CD4-positive, alpha-beta T cell treated with Interferon alpha-2 for 1 hour (primary cell): ENCODE data around the gene EHMT2.
"Not testable (repeated sequence)": the region's sequence is repeated elsewhere in the genome, so short reads cannot be mapped to it uniquely, and the experiment has no call there.

Experiments used
- DNase-seq, 2 donors: peaks; one replicate each; pipeline ENCODE4 v3.0.0-alpha.2; 2020 to 2022

The EHMT2 gene

DNA sequence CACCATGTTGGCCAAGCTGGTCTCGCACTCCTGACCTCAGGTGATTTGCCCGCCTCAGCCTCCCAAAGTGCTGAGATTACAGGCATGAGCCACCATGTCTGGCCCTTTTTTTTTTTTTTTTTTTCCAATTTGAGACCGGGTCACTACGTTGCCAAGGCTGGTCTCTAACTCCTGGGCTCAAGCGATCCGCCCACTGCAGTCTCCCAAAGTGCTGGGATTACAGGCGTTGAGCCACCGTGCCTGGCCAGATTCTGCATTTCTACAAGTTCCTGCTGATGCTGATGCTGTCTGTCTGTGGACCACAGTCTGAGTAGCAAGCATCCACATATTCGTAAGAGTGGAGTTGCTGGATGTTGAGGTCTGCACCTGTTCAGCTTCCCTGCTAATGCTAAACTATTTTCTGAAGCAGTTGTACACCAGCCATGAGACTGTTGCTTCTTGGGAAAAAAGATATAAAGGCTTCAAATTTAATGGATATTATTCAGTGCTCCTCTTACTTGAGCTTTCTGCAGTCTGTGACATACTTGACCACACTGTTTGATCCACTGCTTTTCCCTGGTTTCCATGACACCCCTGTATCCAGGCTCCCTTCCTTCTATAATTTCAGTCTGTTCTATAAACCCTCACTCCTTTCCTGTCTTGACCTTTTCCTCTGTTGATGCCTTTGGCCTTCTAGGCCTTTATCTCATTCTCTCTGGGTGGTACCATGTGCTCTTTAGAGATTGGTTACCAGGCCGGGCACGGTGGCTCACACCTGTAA, 14.5 kb upstream of the EHMT2 start:
- DNase-seq: no peak

DNA sequence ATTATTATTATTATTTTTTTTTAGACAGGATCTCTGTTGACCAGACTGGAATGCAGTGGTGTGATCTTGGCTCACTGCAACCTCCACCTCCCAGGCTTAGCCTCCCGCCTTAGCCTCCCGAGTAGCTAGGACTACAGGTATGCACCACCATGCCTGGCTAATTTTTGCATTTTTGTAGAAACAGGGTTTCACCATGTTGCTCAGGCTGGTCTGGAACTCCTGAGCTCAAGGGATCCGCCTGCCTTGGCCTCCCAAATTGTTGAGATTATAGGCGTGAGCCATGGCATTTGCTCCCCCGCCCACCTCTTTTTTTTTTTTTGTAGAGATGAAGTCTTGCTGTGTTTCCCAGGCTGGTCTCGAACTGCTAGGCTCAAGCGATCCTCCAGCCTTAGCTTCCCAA, 11.8 kb upstream of the EHMT2 start:
- DNase-seq: not testable (repeated sequence)

DNA sequence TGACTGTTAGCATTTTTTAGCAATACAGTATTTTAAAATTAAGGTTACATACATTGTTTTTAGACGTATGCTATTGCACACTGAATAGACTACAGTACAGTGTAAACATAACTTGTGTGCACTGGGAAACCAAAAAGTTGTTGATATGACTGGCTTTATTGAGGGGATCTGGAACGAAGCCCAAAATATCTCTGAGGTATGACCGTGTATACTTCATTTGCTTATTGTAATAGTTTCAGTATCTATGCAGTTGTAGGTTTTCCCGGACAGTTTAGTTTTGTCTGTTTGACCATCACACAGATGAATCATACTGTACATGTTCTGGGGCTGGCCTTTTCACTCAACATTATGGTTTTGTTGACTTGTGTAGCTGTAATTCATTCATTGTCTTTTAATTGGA, 11.3 kb upstream of the EHMT2 start:
- no peak for DNase-seq

DNA sequence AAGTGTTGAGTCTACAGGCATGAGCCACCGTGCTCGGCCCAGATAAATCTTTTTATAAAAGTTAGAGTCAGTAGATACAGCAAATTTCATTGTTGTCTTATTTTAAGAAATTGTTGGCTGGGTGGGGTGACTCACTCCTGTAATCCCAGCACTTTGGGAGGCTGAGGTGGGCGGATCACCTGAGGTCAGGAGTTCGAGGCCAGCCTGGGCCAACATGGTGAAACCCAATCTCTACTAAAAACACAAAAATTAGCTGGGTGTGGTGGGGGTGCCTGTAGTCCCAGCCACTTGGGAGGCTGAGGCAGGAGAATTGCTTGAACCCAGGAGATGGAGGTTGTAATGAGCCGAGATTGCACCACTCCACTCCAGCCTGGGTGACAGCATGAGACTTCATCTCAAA, 10.8 kb upstream of the EHMT2 start:
- DNase-seq: not testable (repeated sequence)

DNA sequence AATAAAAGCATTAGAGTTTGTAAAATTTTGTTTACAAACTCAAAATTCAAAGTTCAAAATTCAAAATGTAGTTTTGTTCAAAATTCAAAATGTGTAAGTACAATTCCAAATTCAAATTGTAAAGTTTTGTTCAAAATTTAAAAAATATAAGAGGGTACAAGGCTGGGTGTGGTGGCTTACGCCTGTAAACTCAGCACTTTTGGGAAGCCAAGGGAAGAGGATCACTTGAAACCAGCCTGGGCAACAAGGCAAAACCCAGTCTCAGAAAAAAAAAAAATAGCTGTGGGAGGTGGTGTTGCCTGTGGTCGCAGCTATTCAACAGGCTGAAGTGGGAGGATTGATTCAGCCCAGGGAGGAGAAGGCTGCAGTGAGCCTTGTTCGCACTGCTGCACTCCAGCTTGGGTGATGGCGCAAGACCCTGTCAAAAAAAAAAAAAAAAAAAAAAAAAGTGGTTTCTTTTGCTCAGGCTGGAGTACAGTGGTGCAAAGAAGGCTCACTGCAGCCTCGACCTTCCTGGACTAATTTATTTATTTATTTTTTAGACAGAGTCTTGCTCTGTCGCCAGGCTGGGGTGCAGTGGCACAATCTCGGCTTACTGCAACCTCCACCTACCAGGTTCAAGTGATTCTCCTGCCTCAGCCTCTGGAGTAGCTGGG, 9.8 kb upstream of the EHMT2 start:
- DNase-seq: no peak

DNA sequence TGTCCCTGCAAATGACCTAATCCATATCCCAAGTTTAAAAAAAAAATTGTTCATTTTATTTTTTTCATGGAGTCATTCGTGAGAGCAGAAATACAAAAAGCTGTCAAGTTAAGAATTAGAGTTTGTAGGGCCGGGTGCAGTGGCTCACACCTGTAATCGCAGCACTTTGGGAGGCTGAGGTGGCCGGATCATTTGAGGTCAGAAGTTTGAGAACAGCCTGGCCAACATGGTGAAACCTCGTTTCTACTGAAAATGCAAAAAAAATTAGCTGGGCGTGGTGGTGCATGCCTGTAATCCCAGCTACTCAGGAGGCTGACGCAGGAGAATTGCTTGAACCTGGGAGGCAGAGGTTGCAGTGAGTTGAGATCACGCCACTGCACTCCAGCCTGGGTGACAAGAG, 9.2 kb upstream of the EHMT2 start:
- DNase-seq: not testable (repeated sequence)

DNA sequence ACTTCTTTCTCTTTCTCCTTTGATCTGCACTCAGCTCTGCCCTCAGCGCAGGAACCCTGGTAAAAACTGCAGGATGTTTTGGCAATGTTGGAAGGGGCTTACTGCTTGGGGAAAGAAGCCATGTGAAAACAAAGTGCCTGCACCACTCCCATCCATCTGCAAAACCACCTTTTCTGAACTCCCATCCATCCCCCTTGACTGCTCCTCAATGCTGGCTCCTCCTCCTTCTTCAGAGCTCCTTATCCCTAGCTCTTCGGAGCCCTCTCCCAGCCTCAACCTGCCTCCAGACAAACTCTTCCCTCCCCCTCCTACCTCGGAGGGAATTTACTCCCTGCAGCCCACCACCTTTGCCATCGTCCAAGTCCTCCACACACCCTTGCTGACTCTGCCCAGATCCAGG, 8.6 kb upstream of the EHMT2 start:
- DNase-seq: no peak

DNA sequence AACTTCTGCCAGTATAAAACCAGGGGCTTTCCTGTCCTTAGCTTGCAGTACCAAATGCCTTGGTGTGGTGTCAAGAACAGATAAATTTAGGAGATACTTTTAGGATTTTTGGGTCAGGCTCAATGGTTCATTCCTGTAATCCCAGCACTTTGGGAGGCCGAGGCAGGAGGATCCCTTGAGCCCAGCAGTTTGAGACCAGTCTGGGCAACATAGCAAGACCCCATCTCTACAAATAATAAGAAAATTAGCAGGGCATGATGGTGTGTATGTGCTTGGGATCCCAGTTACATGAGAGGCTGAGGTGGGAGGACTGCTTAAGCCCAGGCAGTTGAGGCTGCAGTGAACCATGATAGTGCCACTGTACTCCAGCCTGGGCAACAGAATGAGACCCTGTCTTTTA, 7.5 kb upstream of the EHMT2 start:
- no peak for DNase-seq

DNA sequence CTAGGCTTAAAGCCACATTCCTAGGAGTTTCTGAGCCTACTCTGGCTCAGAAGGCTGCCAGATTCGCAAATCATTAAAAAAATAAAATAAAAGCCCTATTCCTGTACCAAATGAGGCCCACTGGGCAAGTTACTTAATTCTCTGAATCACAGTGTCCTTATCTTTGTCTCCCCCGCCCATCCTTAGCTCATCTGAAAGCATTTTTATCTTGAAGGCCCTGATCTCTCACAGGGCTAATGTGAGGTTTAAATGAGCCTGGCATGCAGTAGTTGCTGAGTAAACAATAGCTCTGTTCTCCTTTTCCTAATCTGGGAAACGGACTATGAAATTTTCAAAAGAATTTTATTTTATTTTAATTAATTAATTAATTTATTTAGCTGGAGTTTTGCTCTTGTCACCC, 6.5 kb upstream of the EHMT2 start:
- no peak for DNase-seq

DNA sequence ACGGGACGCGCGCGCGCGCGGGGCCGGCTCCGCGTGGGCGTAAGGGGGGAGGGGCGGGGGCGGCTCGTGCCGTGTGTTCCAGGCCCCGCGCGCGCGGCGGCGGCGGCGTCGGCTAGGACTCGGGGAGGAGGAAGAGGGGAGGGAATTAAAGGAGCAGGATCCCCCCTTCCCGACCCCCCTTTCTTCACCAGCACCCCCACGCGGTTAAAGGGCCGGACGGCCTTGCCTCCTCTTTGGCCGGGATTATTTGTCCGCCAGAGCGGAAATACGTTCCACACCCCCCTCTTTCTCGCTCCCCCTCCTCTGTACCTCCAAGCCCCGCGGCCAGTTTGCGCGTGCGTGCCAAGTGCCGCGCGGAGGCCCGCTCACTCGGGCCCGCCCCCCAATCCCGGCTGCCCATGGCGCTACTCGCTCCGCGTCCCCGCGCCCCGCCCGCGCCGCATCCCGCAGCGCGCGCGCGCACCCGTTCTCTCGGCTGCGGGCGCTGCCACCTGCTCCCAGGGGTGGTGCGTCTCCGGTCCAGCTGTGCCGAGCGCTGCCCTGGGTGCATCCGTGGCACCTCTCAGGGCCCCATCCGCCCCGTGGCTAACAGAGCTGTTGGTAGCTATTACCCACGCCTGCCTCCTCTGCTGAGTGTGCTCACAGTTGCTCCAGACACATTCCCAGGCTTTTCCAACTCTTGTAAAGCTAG, 4.6 kb upstream of the EHMT2 start, which contains the start of gene ZBTB12:
Gene ZBTB12, minus strand, starts transcription at position 134 of the 691 bp plus-strand sequence. CDS start 781 bp downstream, outside the sequence.
- DNase-seq: peak; percentile 89 to 91

DNA sequence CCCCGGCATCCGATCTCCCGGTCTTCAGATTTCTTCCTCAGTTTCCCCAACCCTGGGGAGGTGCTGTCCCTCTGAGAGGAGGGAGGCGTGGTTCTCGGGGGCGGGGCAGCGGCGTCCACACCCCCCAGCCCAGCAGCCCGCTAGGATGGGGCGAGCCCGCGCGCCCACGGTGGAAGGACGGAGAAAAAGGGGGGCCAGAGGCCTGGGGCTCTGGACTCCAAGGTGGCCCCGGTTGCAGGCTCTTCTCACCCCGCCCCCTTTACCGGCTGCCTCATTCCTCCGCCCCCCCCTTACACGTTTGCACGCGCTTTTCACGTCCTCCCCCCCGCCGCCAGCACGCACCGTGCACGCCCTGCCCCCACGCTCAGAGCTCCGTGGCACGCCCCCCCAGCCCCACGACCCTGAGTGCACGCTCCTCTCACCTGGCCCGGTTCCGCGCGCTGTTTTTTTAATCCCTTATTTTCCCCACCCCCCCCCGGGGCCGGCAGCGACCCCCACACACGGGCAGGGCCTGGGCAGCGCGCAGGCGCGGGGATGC, 4.0 kb upstream of the EHMT2 start:
- peak; percentile 59 to 66 for DNase-seq

DNA sequence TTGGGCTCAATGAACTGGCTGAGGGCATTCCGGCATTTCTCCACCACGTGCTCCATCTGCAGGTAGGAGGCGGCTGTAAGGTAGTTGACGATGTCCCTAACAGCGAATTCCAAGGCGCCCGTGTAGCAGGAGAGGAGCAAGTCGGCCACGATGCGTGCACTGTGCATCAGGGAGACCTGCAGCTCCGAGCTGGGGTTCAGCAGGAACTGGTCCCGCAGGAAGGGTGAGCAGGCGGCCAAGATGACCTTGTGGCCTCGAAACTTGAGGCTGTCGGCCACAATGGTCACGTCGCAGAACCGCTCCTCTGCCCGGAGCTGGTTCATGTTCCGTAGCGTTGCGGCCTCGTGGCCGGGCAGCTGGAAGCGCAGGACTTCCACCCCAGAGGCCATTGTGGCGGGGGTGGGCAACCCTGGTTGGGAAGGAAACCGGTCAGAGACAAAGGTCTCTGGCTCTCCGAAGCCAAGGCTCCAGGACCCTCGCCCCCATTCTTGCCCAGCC, 3.5 kb upstream of the EHMT2 start:
- DNase-seq: no peak

DNA sequence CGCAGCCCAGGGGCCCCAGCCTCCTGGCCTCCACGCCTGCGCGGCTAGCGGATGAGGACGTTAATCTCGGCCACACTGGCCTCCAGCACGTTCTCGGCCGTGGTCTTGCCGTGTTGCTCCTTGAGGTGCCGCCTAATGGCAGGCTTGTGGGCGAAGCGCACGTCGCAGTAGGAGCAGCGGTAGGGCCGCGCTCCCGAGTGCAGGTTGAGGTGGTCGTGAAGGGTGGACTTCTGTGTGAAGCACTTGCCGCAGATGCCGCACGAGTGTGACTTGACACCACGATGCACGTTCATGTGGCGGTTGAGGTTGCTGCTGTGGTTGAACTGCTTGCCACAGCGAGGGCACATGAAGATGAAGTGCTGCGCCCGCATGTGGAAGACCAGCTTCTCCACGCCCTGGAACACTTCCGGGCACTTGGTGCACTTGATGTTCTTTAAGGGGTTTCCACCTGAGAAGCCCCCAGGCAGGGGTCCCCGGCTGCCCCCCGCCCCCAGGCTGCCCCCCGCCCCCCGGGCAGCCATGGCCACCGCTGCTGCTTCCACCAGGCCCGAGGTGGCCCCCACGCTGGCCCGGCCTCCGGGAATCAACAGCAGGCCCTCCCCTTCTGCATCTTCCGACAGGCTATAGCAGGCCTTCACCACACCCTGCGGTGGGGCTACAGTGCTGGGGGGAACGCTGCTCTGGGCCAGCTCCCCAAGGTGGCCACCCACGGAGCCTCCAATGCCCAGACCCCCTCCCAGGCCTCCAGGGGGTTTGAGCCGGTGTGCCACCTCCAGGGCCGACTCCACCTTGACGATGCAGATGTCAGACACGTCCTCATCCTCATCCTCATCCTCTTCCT, 2.6 kb upstream of the EHMT2 start:
- peak in 1 of 2 donors; percentile 29 for DNase-seq

DNA sequence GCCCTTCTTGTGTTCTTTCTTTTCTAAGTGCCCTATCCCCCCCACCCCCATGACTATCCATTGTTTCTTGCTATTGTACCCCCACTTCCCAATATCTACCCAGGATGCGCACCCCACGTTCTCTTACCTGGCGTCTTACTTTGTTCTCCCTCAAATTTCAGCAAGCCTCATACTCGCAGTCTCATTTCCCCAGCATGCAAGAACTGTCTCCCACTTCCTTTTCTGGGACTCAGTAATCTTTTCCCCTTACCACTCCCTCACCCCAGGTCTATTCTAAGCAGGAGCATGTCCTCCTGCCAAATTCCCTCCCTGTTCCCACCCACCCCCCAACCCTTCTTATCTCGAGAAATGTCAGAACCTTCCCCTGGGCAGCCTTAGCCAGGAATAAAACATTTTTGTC, 1.7 kb upstream of the EHMT2 start:
- no peak for DNase-seq

DNA sequence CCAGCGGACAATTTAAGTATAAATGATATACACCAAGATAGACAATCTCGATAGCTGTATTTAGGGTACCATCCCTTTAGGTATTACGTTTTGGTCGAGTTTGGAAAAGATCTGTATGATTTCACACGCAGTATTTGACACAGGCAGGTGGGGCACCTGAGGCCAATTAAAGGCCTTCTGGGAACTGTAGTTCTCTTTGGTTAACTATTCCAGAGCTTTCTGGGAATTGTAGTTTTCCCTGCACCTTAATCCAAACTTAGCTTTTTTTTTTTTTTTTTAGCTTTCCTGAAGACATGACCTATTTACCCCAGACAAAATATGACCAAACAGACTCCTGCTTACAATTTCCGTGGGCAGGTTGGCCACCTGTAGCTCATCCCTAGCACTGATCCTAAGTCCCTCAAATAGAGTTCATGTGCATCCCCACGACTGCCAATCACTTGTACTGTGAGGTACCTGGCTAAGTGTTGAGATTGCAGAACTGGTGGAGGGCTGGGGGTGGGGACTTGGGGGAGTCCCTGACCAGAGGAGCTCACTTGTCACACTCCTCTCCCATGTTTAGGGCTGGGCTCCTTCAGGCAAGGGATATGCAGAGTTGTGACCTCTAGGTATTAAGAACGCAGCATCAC, 999 bp upstream of the EHMT2 start:
- DNase-seq: peak; percentile 37 to 76

DNA sequence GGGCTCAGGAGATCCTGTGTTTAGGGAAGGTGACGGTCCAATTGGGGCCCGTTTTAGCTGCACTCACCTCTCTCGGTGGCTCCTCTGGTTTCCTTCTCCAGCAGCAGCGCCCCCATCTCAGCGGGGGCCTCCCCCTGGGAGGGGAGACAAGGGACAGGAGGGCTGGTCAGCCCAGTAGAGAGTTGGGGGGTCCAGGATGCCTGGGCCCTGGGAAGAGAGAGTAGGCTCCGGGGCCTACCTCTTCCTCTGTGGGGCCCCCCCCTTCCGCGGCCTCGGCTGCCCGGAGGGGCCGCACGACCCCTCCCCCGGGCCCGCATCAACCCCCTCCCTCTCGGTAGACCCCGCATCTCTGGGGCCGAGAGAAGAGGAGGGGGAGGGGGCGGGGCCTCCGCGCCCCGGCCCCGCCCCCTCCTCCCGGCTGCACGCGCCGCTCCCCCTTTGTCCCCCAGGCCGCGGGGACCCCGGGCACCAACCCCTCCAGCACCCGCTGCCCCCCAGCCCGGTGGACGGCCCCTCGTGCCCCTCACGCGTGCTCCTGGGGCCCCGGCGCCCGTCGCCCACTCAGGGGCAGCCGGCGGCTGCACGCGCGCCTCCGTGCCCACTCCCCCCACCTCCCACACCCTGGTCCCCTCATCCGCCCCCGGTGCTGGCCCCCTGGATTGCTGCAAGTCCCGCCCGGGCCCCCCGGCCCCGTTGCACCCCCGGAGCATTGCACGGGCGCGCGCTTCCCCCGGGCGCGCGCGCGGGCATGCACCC, 464 bp downstream of the EHMT2 start:
- DNase-seq: peak in 1 of 2 donors; percentile 19

DNA sequence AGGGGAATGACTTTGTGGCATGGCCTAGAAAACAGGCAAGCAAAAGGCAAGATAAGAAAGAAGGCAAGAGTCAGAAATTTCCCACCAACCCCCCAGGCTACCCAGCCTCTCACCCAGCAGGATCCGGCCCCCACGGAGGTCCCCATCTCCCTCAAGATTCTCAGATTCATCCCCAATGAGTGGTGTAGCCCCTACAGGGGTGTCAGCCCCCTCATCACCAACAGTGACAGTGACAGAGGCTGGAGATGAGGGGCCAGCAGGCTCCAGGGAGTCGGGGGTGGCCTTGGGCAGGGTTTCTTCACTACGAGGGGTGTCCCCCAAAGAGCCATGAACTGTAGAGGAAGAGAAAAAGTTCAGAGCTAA, 1.0 kb downstream of the EHMT2 start:
- DNase-seq: no peak

DNA sequence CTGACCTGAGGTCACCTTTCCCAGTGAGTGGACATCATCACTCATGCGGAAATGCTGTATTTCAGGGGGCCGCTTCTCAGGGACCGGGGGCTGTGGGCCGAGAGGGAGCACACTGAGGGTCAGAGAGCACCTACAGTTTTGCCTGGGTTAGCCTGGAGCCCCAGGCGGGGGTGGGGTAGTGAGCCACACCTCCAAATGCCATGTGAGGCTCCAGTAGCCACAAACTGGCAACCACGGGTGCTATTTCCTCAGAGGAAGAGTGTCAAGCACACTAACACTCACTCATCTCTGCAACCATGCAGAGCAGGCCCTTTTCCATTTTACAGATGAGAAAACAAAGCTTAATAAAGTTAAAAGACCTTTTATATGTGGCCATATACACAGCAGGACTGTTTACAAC, 4.7 kb downstream of the EHMT2 start:
- no peak for DNase-seq

DNA sequence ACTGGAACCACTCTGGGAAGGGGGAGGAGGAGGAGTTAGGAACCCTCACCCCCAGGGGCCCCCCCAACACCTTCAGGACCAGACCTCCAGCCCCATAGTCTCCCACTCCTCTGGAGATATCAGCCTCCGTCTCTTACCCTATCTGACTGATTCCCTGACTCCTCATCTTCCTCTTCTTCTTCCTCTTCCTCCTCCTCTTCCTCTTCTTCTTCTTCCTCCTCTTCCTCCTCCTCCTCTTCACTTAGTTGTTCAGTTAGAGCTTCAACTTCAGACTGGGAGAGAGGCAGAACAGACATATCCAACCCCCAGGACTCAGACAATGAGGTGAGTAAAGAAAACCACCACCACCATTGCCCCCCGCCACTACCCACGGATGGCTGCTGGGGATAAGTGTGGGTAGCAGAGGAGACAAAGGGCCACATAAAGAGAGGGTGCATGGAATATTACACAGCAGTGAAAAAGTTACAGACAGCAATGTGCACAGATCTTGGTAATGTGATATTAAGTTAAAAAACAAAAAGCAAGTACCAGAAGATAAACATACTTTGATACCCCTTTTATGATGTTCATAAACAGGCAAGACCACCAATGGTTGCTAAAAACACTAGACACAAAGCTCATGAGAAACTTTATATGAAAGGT, 8.0 kb downstream of the EHMT2 start:
- no peak for DNase-seq
